Effector memory CD4-positive, alpha-beta T cell (primary cell): ENCODE measurements around the gene NOC3L.

ENCODE experiments used
- DNase-seq, 3 donors: peaks; one replicate each; pipeline ENCODE4 v3.0.0-alpha.2; 2020
- H3K27ac ChIP-seq: 2 replicates; pipeline ENCODE4 v1.7.0; 2013; ENCODE audit warnings: mild to moderate bottlenecking, low read length, moderate library complexity; ENCODE audit not compliant: insufficient read depth, poor library complexity, severe bottlenecking
- H3K27me3 ChIP-seq: replicated peaks from 2 replicates; pipeline ENCODE4 v1.7.0; 2013; ENCODE audit warnings: mild to moderate bottlenecking, low read length; ENCODE audit not compliant: insufficient read depth, control insufficient read depth, poor library complexity, severe bottlenecking
- H3K36me3 ChIP-seq: 2 replicates; pipeline ENCODE4 v1.7.0; 2013; ENCODE audit warnings: mild to moderate bottlenecking, low read length, moderate library complexity; ENCODE audit not compliant: control insufficient read depth, insufficient read depth
- H3K4me1 ChIP-seq: 2 replicates; pipeline ENCODE4 v1.7.0; 2013; ENCODE audit warnings: low read length, mild to moderate bottlenecking; ENCODE audit not compliant: control insufficient read depth, insufficient read depth, poor library complexity, severe bottlenecking
- H3K4me3 ChIP-seq: 2 replicates; pipeline ENCODE4 v1.7.0; 2013; ENCODE audit warnings: low read length, low read depth, mild to moderate bottlenecking; ENCODE audit not compliant: insufficient read depth, poor library complexity, severe bottlenecking
- H3K9me3 ChIP-seq: 2 replicates; pipeline ENCODE4 v1.7.0; 2013; ENCODE audit warnings: mild to moderate bottlenecking, low read length, moderate library complexity; ENCODE audit not compliant: control insufficient read depth

Gene NOC3L

DNA sequence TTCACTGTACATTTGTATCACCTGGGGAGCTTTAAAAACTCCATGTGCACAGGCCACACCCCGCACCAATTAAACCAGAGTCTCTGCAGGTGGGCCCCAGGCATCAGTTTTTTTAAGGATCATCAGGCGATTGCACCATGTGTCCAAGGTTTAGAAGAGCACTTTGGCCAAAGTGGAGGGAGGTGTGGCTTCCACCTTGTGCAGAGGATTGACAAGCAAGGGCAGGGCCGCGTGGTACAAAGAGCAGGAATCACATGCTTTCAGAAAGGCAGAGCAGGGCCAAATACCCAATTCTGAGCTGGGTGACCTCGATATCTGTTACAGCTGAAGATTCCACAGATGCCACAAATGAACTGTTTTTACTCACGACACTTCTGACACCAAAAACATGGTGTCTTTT lies 52.4 kb downstream of the NOC3L start:
- Histone ChIP-seq H3K9me3 (no peaks in the 10 kb centered on the region), H3K4me1 (no peaks in the 10 kb centered on the region), H3K27me3 (no peaks in the 10 kb centered on the region), H3K4me3 (no peak overlapping the region), H3K36me3 (no peaks in the 10 kb centered on the region), H3K27ac (no peak overlapping the region)
- DNase-seq: no peak

DNA sequence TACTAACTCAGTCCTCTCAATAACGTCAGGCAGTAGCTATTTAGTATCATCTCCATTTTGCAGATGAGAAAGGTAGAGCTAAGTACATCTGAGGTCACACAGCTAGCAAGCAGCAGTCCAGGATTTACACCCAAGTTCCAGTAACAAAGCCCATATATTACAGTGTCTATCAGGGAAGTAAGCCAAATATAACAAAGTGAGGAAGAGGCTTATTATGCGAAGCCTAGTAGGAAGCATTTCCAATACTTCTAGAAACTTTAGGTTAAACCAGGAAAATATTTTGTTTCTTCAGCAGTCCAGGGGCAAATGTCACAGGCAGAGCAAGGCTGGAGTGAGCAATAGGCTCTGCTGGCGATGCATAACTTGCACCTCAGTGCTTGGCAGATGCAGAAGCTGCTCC lies 53.9 kb downstream of the NOC3L start:
- DNase-seq: no peak
- Histone ChIP-seq H3K36me3 (no peaks in the 10 kb centered on the region), H3K4me3 (no peak overlapping the region), H3K4me1 (no peaks in the 10 kb centered on the region), H3K27me3 (no peaks in the 10 kb centered on the region), H3K27ac (no peak overlapping the region), H3K9me3 (no peaks in the 10 kb centered on the region)

DNA sequence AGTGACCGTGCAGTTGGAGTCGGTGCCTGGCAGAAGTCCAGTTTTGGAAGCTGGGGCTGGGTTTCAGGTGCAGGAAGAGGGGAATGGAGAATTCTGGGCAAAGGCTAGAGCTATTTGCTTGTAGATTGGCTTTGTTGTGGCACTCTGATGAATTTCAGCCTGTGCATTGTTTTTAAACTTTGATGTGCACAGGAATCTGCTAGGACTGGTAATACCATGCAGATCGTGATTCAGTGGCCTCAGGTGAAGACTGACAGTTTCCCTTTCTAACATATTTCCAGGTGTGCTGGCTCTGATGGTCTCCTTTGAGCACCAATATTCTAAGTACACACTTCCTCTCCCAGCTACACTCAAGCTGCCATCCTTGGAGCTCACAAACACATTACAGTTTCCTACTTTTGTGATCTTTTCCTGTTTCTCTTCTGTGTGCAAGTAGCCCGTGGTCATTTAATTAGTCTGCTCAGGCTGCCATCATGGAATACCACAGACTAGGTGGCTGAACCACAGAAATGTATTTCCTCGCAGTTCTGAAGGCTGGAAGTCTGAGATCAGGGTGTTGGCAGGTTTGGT lies 55.6 kb downstream of the NOC3L start:
- Histone ChIP-seq H3K27me3 (no peaks in the 10 kb centered on the region), H3K27ac (no peak overlapping the region), H3K4me3 (no peak overlapping the region), H3K4me1 (no peaks in the 10 kb centered on the region), H3K9me3 (no peaks in the 10 kb centered on the region), H3K36me3 (no peaks in the 10 kb centered on the region)
- DNase-seq: no peak

GRCh38 chr10:94303929-94304328 lies 58.8 kb downstream of the NOC3L start:
- Histone ChIP-seq H3K4me1 (peaks cover 5% of the 10 kb centered on the region), H3K36me3 (no peaks in the 10 kb centered on the region), H3K9me3 (no peaks in the 10 kb centered on the region)

GRCh38 chr10:94300042-94300441 lies 62.7 kb downstream of the NOC3L start:
- Histone ChIP-seq H3K27me3 (no peaks in the 10 kb centered on the region), H3K4me1 (peaks cover 8% of the 10 kb centered on the region), H3K27ac (no peak overlapping the region), H3K9me3 (no peaks in the 10 kb centered on the region), H3K36me3 (no peaks in the 10 kb centered on the region), H3K4me3 (no peak overlapping the region)
- DNase-seq: no peak

More at GRCh38 chr10:94303929-94304328, 58.8 kb downstream of the NOC3L start:
- no peak for DNase-seq
- Histone ChIP-seq H3K27ac (no peak overlapping the region), H3K27me3 (no peaks in the 10 kb centered on the region), H3K4me3 (no peak overlapping the region)

DNA sequence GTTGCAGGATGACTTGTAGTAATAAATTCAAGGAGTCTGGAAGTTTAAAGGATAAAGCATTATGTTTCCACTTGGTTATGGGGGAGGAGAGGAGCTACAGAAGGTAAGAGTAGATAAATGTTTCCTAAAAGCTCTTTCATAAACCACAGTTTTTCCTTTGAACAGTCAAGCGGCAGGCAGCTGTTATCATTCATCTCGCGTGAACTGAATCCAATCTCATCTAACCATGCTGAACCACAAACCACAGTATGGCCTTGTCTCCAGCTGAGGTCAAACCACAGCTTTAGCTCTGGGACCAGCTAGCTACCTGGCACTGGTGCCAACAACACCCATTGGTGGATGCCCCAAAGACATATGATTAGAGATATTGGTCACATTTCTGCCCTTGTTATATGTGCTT lies 63.3 kb downstream of the NOC3L start:
- no peak overlapping the region for H3K4me3 ChIP-seq
- peaks cover 8% of the 10 kb centered on the region for H3K4me1 ChIP-seq
- no peaks in the 10 kb centered on the region for H3K27me3 ChIP-seq
- no peaks in the 10 kb centered on the region for H3K9me3 ChIP-seq
- no peak for DNase-seq
- H3K27ac ChIP-seq: no peak overlapping the region
- H3K36me3 ChIP-seq: no peaks in the 10 kb centered on the region

- Histone ChIP-seq H3K36me3 (no peaks in the 10 kb centered on the region), H3K9me3 (no peaks in the 10 kb centered on the region), H3K27ac (no peak overlapping the region), H3K4me1 (peaks cover 4% of the 10 kb centered on the region), H3K27me3 (no peaks in the 10 kb centered on the region), H3K4me3 (no peak overlapping the region)
- DNase-seq: no peak
Measured at GRCh38 chr10:94294168-94294567, 68.6 kb downstream of the NOC3L start.

DNA sequence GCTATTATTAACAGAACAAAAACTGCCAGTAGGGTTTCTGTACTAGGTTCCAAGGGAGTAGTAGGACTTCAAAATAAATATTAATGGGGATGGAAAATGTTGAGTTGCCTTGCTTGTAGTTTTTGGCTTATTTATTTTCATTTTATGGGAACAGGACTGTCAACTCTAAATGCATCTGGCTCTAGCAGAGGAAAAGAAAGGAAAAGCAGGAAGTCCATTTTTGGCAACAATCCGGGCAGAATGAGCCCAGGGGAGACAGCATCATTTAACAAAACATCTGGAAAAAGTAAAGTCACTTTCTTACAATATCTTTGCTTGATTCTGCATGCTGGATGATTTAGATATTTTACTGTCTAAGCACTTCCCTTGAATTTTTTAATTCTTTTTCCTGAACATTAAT lies 69.4 kb downstream of the NOC3L start:
- H3K36me3 ChIP-seq: no peaks in the 10 kb centered on the region
- H3K9me3 ChIP-seq: no peaks in the 10 kb centered on the region
- no peak overlapping the region for H3K27ac ChIP-seq
- H3K27me3 ChIP-seq: no peaks in the 10 kb centered on the region
- H3K4me1 ChIP-seq: no peaks in the 10 kb centered on the region
- H3K4me3 ChIP-seq: no peak overlapping the region
- DNase-seq: no peak

GRCh38 chr10:94292434-94293090 lies 70.2 kb downstream of the NOC3L start:
- Histone ChIP-seq H3K9me3 (no peaks in the 10 kb centered on the region), H3K27ac (no peak overlapping the region), H3K4me1 (no peaks in the 10 kb centered on the region), H3K36me3 (no peaks in the 10 kb centered on the region), H3K4me3 (no peak overlapping the region), H3K27me3 (no peaks in the 10 kb centered on the region)
- no peak for DNase-seq

- H3K27me3 ChIP-seq: no peaks in the 10 kb centered on the region
Measured at GRCh38 chr10:94288361-94289101, 74.2 kb downstream of the NOC3L start.

More at GRCh38 chr10:94288361-94289101, 74.2 kb downstream of the NOC3L start:
- Histone ChIP-seq H3K27ac (no peak overlapping the region), H3K9me3 (no peaks in the 10 kb centered on the region), H3K36me3 (no peaks in the 10 kb centered on the region), H3K4me1 (no peaks in the 10 kb centered on the region), H3K4me3 (no peak overlapping the region)
- no peak for DNase-seq
